PFSK-1 (cell line): ENCODE data around the gene NUDCD3.

ENCODE experiments used
- POLR2AphosphoS5 ChIP-seq: IDR thresholded peaks from 2 replicates; pipeline ENCODE4 v1.6.1; 2012; ENCODE audit warnings: low read depth, mild to moderate bottlenecking, control low read depth, low read length, moderate library complexity
- TF ChIP-seq, protein P1 (sequence below), 2 experiments: IDR thresholded peaks; 2 replicates each; pipeline versions ENCODE4 v1.6.1 to v1.8.0; 2011 to 2012; ENCODE audit warnings: low read depth in 2 of 2, low read length in 2 of 2, control low read depth in 1 of 2, inconsistent platforms in 1 of 2, mild to moderate bottlenecking in 1 of 2, moderate library complexity in 1 of 2; ENCODE audit not compliant: insufficient read depth in 1 of 2

GRCh38 chr7:44378744-44379143 is 111.7 kb downstream of the NUDCD3 start:
- TF ChIP-seq, protein P1, sequence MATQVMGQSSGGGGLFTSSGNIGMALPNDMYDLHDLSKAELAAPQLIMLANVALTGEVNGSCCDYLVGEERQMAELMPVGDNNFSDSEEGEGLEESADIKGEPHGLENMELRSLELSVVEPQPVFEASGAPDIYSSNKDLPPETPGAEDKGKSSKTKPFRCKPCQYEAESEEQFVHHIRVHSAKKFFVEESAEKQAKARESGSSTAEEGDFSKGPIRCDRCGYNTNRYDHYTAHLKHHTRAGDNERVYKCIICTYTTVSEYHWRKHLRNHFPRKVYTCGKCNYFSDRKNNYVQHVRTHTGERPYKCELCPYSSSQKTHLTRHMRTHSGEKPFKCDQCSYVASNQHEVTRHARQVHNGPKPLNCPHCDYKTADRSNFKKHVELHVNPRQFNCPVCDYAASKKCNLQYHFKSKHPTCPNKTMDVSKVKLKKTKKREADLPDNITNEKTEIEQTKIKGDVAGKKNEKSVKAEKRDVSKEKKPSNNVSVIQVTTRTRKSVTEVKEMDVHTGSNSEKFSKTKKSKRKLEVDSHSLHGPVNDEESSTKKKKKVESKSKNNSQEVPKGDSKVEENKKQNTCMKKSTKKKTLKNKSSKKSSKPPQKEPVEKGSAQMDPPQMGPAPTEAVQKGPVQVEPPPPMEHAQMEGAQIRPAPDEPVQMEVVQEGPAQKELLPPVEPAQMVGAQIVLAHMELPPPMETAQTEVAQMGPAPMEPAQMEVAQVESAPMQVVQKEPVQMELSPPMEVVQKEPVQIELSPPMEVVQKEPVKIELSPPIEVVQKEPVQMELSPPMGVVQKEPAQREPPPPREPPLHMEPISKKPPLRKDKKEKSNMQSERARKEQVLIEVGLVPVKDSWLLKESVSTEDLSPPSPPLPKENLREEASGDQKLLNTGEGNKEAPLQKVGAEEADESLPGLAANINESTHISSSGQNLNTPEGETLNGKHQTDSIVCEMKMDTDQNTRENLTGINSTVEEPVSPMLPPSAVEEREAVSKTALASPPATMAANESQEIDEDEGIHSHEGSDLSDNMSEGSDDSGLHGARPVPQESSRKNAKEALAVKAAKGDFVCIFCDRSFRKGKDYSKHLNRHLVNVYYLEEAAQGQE (IDR thresholded peaks at IDR 0.05; ENCODE audit: insufficient read depth in 1 of 2, low read depth in 2 of 2, low read length in 2 of 2), result no peak
- TF ChIP-seq POLR2AphosphoS5, result no peak
